GM12864 (cell line): ENCODE measurements around the gene SUPT7L.

Source experiments
- DNase-seq: peaks from one replicate; pipeline ENCODE4 v3.0.0-alpha.2; 2011; ENCODE audit warnings: low read depth
- H3K4me3 ChIP-seq: 2 replicates; pipeline ENCODE4 v1.5.1; 2011; ENCODE audit warnings: mild to moderate bottlenecking, low read depth, low read length, control low read depth
- CTCF ChIP-seq: IDR thresholded peaks from 2 replicates; pipeline ENCODE4 v1.5.1; 2011; ENCODE audit warnings: low read depth, mild to moderate bottlenecking, moderate library complexity, low read length, control low read depth, inconsistent platforms; ENCODE audit errors: missing control alignments

SUPT7L gene, protein sequence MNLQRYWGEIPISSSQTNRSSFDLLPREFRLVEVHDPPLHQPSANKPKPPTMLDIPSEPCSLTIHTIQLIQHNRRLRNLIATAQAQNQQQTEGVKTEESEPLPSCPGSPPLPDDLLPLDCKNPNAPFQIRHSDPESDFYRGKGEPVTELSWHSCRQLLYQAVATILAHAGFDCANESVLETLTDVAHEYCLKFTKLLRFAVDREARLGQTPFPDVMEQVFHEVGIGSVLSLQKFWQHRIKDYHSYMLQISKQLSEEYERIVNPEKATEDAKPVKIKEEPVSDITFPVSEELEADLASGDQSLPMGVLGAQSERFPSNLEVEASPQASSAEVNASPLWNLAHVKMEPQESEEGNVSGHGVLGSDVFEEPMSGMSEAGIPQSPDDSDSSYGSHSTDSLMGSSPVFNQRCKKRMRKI

GRCh38 chr2:27663285-27664153 lies at the start of gene SUPT7L, which contains the start of gene SLC4A1AP:
TSS of gene SUPT7L (minus strand) at chr2:27663614. CDS start at chr2:27662192, 1,422 bp downstream.
TSS of gene SLC4A1AP (plus strand) at chr2:27663889. CDS start at chr2:27663915, 26 bp downstream.
- no peak for TF ChIP-seq CTCF
- DNase-seq, result peak; percentile 71
- H3K4me3 ChIP-seq, result peak within 1 kb of the TSS; percentile 92

GRCh38 chr2:27713201-27713600 lies 49.8 kb upstream of the SUPT7L start:
- no peak for TF ChIP-seq CTCF
- no peak overlapping the region for H3K4me3 ChIP-seq
- no peak for DNase-seq

GRCh38 chr2:27712522-27712921 lies 49.1 kb upstream of the SUPT7L start:
- TF ChIP-seq CTCF, result no peak

GRCh38 chr2:27711804-27712203 lies 48.4 kb upstream of the SUPT7L start:
- no peak for TF ChIP-seq CTCF
- no peak for DNase-seq
- no peak overlapping the region for H3K4me3 ChIP-seq

More at GRCh38 chr2:27712522-27712921, 49.1 kb upstream of the SUPT7L start:
- DNase-seq, result no peak
- no peak overlapping the region for H3K4me3 ChIP-seq

DNA sequence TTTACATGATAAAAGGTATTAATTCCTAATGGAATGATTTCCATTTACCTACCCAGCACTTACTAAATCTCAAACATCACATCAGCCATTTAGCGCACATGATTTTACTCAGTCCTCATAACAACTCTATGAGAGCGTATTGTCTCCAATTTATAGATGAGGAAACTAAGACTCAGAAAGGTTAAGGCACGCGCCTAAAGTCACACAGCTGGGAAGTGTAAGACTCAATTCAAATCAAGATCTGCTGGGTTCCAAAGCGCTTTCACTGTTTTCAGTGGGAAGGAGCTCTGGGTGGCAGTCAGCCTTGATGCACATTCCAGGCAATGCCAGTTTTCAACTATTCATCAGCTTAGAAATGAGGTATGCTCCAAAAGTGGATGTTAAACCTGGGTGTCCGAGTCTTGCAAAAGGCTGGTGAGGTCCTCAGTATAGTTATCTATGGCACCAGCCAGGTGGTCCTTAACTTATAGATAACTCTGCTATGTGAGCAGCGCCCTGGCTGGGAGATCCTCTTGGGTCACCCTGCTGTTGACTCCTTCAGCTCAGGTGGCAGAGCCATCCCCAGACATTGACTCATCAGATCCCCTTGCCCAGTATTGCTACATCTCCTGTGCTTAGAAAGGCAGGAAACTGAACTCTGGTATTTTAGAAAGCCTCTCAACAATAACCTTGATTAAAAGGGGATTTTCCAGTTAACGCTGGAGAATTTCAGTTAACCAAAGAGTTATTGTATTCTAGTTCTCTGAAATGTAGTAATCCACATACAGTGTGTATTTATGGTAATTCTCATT lies 47.4 kb upstream of the SUPT7L start:
- no peak for TF ChIP-seq CTCF
- DNase-seq, result no peak
- H3K4me3 ChIP-seq, result no peak overlapping the region

DNA sequence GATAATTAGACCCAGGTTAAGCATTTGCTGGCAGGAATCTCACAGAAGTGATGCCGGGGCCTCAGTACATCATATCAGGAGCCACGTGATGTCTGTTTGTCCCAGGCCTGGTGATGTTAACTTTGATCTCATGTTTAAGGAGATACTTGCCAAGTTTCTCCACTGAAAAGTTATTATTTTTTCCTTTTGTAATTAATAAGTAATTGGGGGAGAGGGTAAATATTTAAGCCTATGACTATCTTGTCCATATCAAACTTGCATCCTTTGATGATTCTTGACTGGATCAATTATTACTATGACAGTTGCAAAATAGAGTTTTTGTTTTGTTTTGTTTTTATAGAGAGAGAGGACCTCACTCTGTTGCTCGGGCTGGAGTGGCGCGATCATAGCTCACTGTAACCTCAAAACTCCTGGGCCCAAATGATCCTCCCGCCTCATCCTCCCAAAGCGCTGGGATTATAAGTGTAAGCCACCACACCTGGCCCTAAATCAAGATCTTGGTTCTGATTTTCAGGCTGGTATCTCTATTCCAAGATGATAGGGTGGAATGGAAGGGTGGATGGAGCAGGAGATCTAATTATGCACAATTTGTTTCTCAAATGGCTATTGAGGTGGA lies 46.7 kb upstream of the SUPT7L start:
- no peak for DNase-seq
- no peak overlapping the region for H3K4me3 ChIP-seq
- TF ChIP-seq CTCF, result no peak
